Activated T-cell treated with anti-CD3 and anti-CD28 coated beads, Interleukin-2, amount 50 U/mL, for 24 hours (primary cell): ENCODE results near the gene RNPEPL1.

Experiments used
- DNase-seq: peaks from one replicate; pipeline ENCODE4 v3.0.0-alpha.2; 2020
- H3K27ac Mint-ChIP-seq: 2 replicates; pipeline ENCODE4 v1.8.0; 2020; ENCODE audit warnings: mild to moderate bottlenecking, mixed read lengths
- H3K27me3 Mint-ChIP-seq: 2 replicates; pipeline ENCODE4 v1.8.0; 2020; ENCODE audit warnings: mixed read lengths
- H3K36me3 Mint-ChIP-seq: 2 replicates; pipeline ENCODE4 v1.8.0; 2020; ENCODE audit warnings: low read depth, mixed read lengths
- H3K4me1 Mint-ChIP-seq: 2 replicates; pipeline ENCODE4 v1.8.0; 2020; ENCODE audit warnings: low read depth, mixed read lengths
- H3K4me3 Mint-ChIP-seq: 2 replicates; pipeline ENCODE4 v1.8.0; 2020; ENCODE audit warnings: mild to moderate bottlenecking, moderate library complexity, mixed read lengths
- H3K9me3 Mint-ChIP-seq: 2 replicates; pipeline ENCODE4 v1.8.0; 2020; ENCODE audit warnings: mixed read lengths

Gene RNPEPL1

DNA sequence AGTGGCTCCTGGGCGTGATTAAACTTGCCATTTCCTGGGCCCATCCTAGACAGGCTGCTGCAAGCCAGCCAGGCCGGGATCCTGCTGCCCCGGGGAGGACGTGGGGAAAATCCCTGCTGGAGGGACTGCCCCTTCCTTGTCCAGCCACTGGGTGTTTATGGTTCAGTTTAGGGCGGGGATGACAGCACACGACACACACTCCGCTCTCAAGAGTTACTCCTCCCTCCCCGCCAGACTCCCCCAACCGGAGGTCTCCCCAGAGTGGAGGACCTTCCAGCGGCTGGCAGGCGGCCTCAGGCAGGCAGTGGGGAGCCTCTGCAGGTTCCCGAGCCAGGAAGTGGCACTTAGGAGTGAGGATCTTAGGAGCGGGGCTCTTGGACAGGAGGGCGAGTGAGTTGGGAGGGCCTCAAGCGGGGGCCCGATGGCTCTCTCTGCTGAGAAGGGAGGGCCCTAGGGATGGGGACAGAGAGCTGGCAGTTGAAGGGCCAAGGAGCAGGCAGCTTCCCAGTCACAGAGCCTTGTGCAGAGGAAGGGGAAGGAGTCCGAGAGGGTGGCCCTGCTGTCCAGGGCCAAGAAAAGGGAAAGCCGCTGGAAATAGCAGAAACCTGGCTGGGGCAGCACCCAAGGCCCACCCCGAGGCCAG, 51.3 kb downstream of the RNPEPL1 start:
- DNase-seq, result peak; percentile 29
- Mint-ChIP-seq H3K36me3 (peaks cover 16% of the 10 kb centered on the region), H3K9me3 (peaks cover 4% of the 10 kb centered on the region), H3K4me3 (no peak overlapping the region), H3K4me1 (peaks cover 41% of the 10 kb centered on the region), H3K27me3 (no peaks in the 10 kb centered on the region), H3K27ac (no peak overlapping the region)

DNA sequence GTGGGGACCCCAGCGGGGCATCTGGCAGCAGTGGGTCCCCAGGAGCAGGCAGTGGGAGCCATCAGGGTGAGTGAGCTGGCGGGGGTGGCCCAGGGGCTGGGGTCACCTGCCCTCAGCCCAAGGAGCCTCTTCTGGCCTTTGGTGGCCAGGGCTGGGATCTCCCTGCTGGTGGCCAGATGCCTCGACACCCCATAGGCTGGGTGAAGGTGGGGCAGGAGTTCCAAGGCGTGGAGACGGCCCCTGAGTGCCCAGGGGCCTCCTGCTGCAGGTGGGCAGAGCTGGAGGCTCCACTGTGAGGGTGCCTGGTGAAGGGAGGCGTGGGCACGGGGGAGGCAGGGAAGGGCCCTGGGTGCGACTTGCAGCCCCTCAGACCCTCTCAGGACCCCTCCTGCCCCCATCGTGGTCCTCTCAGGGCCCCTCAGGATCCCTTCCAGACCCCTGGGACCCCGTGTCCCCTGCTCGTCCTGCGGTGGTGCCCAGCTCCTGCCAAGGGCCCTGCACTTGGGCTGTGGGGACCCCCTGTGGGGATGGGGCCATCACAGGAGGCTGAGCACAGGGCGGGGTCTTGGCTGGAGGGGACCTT, 52.0 kb downstream of the RNPEPL1 start:
- DNase-seq, result no peak
- peaks cover 48% of the 10 kb centered on the region for H3K4me1 Mint-ChIP-seq
- no peak overlapping the region for H3K27ac Mint-ChIP-seq
- H3K27me3 Mint-ChIP-seq, result no peaks in the 10 kb centered on the region
- H3K4me3 Mint-ChIP-seq, result no peak overlapping the region
- peaks cover 16% of the 10 kb centered on the region for H3K36me3 Mint-ChIP-seq
- peaks cover 4% of the 10 kb centered on the region for H3K9me3 Mint-ChIP-seq

DNA sequence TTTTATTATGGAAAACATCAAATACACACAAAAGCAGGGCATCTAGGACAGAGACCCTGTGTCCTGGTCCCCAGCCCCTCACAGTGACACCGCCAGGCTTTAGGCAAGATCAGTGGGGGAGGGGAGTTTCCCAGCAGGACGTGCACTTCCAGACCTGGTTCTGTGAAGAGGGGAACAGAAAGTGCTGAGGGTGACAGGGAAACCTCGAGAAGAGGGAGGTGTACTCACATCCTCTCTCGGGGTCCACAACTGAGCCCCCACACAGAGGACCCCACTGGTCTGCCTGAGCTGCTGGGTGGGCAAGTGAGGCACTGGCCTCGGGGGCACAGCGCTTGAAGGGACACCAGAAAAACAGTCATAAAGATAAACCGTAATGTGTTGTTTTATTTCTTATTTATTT, 52.6 kb downstream of the RNPEPL1 start:
- Mint-ChIP-seq H3K27ac (peak overlapping the region; percentile 18), H3K4me3 (no peak overlapping the region), H3K36me3 (peaks cover 15% of the 10 kb centered on the region), H3K9me3 (peaks cover 4% of the 10 kb centered on the region), H3K4me1 (peaks cover 51% of the 10 kb centered on the region), H3K27me3 (no peaks in the 10 kb centered on the region)
- peak; percentile 38 for DNase-seq

DNA sequence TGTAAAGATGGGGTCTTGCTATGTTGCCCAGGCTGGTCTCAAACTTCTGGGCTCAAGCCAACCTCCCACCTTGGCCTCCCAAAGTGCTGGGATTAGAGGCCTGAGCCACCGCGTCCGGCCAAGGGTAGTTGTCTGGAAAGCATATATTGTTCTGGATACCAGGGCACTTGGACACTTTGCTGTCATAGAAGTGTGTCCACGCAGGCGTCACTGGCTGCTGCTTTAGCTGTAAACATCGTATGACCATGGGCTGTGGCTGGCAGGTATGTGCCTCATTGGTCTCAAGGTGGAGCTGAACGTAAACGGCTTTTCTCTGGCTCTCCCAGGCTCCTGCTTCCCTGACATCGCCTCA, 53.8 kb downstream of the RNPEPL1 start:
- Mint-ChIP-seq H3K36me3 (peaks cover 14% of the 10 kb centered on the region), H3K9me3 (peaks cover 2% of the 10 kb centered on the region), H3K4me3 (peak overlapping the region; percentile 37), H3K4me1 (peaks cover 59% of the 10 kb centered on the region), H3K27ac (peak overlapping the region; percentile 89), H3K27me3 (no peaks in the 10 kb centered on the region)
- peak; percentile 52 for DNase-seq

DNA sequence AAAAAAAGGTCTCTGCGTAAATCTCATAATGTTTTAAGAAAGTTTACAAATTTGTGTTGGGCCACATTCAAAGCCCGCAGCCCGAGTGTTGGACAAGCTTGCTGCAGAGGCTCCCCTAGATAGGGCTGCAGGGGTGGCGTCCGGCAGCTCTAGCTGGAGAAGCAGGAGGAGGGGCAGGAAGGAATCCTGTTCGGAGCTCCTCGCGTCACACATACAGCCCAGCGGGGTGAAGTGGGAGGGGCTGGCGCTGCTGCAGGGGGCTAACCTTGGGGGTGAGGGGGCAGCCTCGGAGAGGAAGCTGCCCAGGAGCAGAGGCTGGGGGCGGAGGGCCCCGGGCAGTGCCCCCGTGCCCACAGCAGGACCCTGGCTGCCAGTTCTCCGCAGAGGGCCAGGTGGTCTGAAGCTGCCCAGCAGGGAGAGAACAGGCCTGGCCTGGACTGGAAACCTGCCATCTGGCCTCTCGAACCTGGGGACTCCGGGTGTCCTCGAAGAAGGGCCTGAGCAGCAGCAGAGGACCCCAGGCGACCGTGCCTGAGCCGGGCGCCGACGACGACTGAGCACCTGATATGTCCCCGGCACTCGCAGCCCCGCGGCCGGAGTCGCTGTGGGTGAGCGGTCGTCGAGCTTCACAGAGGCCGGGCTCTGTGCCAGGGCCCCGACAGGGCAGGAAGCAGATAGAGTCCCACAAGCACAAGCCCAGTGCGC, 54.4 kb downstream of the RNPEPL1 start:
- H3K4me1 Mint-ChIP-seq, result peaks cover 64% of the 10 kb centered on the region
- peak overlapping the region; percentile 89 for H3K27ac Mint-ChIP-seq
- H3K9me3 Mint-ChIP-seq, result peaks cover 2% of the 10 kb centered on the region
- H3K36me3 Mint-ChIP-seq, result peaks cover 11% of the 10 kb centered on the region
- H3K4me3 Mint-ChIP-seq, result peak overlapping the region; percentile 25
- H3K27me3 Mint-ChIP-seq, result no peaks in the 10 kb centered on the region
- peak; percentile 70 for DNase-seq

DNA sequence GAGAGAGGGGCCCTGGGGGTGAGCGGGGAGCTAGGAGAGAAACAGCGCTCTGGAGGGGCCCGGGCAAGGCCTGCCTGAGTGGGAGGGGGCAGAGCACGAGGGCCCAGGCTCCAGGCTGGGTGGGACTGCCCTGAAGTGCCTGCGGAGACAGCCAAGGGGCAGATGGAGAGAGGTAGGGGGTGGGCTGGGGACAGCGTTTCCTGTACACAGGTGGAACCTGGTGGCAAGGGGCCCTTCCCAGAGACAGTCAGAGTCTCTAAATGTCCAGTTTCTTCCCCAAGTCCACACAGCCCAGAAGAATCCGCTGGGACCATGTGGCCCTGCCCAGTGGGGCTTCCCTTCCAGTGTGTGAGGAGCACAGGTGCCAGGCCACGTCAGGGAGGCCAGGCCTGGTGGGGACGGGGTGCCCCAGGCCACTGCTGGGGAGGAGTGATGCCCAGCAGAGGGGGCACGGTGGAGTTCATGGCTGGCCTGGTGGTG, 55.3 kb downstream of the RNPEPL1 start:
- Mint-ChIP-seq H3K4me3 (no peak overlapping the region), H3K4me1 (peaks cover 69% of the 10 kb centered on the region)
- DNase-seq, result peak; percentile 54

DNA sequence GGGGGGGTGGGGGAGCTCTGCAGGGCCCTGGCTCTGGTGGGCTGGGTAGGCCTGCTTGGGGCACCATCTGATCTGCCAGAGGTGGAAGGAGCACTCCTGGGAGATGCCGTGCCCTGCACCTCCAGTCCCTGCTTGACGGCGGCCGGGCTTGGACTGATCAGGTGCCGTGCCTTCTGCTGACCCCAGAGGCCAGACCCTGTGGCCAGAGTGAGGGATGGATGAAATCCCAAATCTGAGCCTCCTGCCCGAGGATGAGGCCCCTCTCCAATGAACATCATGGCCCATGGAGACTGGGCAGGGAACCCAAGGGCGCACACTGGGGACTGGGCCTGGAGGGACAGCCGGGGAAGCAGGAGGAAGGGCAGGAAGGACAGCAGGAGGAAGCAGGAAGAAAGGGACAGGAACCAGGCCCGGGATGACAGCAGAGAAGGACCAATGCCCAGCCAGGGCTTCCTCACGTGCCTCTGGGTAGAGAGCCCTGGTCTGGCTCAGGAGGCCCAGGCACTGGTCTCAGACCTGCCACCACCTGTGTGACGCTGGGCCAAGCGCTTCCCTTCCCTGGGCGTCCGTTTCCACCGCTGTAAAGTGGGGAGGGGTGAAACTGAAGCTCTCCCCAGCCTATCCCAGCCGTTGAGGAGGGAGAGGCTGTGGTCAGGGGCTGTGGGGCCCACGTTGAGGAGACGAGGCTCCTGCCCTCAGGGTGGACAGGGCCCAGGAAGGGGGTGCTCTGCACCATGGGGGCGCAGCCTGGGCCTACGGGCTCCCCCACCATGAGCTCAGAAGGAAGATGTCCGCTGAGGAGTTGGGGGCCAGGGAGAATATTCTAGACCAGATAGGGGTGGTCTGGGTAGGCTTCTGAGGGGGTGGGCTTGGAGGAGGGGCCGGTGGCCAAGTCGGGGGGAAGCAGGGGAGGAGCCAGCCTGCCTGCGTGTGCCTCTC, 56.0 kb downstream of the RNPEPL1 start:
- peaks cover 66% of the 10 kb centered on the region for H3K4me1 Mint-ChIP-seq

More for the DNA sequence above, 55.3 kb downstream of the RNPEPL1 start:
- Mint-ChIP-seq H3K27me3 (no peaks in the 10 kb centered on the region), H3K27ac (no peak overlapping the region), H3K36me3 (peaks cover 8% of the 10 kb centered on the region), H3K9me3 (no peaks in the 10 kb centered on the region)

DNA sequence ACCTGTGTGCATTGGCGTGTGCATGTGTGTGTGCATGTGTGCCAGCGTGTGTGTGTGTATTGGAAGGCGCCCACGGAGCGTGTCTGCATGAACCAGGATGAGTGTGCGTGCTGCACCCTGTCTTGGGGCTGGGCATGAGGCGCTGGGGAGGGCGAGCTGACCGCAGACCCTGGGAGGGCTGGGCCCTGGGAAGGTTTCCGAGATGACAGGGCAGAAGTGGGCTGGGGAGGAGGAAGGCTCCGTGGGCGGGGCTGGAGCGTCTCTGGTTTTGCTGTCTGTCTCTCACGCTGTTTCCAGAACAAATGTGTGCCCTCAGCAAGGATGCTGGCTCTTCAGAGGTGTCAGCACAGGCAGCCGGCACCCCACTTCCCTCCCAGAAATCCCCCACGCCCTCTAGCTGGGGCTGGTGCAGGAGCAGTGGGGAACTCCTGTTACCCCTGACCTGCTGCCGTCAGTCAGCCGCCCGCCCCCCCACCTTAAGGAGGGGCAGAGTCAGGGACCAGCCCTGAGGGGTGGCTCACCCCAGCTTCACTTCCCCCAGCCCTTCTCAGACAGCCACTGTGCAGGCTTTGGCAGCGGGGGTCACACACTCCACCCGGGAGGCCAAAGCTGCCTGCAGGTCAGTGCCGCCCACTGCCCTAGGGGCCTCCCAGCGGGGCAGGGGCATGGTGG, 56.8 kb downstream of the RNPEPL1 start, which contains the start of gene GPR35:
TSS of gene GPR35 (plus strand) at position 531 of the 672 bp plus-strand sequence. CDS start 4,473 bp downstream, outside the sequence.
- Mint-ChIP-seq H3K27me3 (no peaks in the 10 kb centered on the region), H3K27ac (peak within 1 kb of the TSS; percentile 90), H3K4me3 (peak within 1 kb of the TSS; percentile 64), H3K4me1 (peaks cover 60% of the 10 kb centered on the region), H3K36me3 (peaks cover 2% of the 10 kb centered on the region), H3K9me3 (no peaks in the 10 kb centered on the region)
- peak; percentile 82 for DNase-seq

More for the DNA sequence above, 56.0 kb downstream of the RNPEPL1 start:
- Mint-ChIP-seq H3K27ac (peak overlapping the region; percentile 90), H3K27me3 (no peaks in the 10 kb centered on the region), H3K36me3 (peaks cover 2% of the 10 kb centered on the region), H3K9me3 (no peaks in the 10 kb centered on the region), H3K4me3 (peak overlapping the region; percentile 64)
- DNase-seq, result peak; percentile 51

DNA sequence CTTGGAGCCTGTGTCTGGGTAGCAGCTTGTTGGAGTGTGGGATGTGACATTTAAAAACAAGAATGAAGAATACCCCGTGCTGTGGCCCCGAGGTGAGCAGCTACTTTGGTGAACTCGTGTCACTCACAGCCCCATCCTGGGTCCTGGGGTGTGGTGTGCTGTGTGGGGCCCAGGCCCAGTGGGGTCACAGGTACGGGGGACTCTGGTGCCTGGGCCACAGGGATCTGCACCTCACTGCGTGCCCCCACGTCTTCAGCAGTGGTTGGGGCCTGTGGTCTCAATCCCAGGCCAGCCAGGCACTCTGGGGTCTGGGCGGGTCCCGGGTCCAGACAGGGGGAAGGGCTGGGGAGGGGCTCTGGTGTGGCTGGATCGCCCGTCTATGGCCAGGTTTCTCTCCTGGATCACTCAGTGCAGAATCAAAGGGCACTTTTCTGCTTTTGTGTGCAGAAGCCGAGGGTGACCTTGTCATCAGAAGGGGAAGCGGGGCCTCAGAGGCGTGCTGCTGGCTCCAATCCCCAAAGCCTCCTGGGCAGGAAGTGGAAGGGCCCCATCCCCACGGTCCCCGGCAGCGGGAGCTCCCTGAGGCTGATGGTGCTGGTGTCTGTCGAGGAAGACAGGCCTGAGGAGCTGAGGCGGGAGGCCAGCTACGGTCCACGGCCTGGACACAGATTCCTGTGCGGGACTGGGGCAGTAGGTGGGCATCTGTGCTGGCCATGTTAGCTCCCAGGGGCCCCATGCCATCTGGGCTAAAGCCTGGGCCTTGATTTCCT, 58.4 kb downstream of the RNPEPL1 start:
- no peaks in the 10 kb centered on the region for H3K27me3 Mint-ChIP-seq
- no peaks in the 10 kb centered on the region for H3K9me3 Mint-ChIP-seq
- H3K4me3 Mint-ChIP-seq, result peak overlapping the region; percentile 46
- peak; percentile 56 for DNase-seq
- peaks cover 4% of the 10 kb centered on the region for H3K36me3 Mint-ChIP-seq
- peak overlapping the region; percentile 88 for H3K27ac Mint-ChIP-seq
- H3K4me1 Mint-ChIP-seq, result peaks cover 50% of the 10 kb centered on the region

DNA sequence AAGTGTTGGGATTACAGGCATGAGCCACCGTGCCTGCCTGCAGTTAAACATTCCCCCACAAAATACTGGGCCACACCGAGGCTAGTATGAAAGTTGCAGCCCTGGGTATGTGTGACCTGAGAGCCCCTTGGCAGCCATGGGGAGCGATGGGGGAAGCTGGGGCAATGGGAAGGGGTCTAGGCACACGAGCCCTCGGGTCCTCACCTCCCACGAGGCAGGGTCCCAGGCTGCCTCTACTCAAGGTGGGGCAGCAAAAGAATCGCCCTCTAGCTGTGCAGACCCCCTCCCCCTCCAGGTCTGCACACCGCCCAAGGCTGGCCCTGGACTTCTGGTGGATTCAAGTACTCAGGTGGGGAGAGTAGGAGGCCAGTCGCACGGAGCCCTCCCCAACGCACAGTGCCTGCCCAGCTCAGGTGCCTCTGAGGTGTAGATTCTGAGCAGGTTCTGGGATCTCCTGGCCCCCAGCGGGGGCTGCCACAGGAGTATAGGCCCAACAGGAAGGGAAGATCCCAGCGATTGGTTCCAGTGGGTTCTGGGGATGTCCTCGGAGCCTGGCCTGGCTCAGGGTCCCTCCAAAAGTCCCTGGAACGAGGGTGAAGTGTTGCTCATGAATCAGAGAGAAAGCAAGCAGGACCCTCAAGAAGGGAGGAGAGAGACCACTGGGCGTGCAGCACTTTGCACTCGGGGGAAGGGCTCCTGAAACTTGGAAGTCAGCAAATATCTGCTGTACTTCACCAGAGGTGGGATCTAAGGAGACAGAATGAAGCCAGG, 59.6 kb downstream of the RNPEPL1 start:
- peak; percentile 23 for DNase-seq
- peaks cover 39% of the 10 kb centered on the region for H3K4me1 Mint-ChIP-seq
- H3K27me3 Mint-ChIP-seq, result no peaks in the 10 kb centered on the region
- no peak overlapping the region for H3K4me3 Mint-ChIP-seq
- peaks cover 4% of the 10 kb centered on the region for H3K36me3 Mint-ChIP-seq
- H3K27ac Mint-ChIP-seq, result no peak overlapping the region
- H3K9me3 Mint-ChIP-seq, result peaks cover under 1% of the 10 kb centered on the region

DNA sequence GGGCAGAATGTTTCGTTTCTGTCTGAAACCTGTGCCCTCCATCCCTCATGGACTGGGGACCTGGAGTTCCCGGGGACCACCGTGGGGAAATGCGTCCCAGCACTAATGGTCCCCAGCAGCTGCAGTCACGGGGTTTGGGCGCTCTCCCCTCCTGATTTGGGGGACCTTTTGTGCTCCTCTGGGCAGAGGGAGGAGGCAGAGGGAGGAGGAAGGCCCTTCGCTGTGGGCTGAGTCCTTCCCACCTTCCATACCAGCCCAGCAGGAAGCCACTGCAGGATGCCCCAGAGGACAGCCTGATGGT, 60.2 kb downstream of the RNPEPL1 start:
- Mint-ChIP-seq H3K4me1 (peaks cover 35% of the 10 kb centered on the region), H3K4me3 (no peak overlapping the region), H3K36me3 (peaks cover 6% of the 10 kb centered on the region), H3K27ac (no peak overlapping the region), H3K9me3 (peaks cover 6% of the 10 kb centered on the region), H3K27me3 (no peaks in the 10 kb centered on the region)
- peak; percentile 5 for DNase-seq

DNA sequence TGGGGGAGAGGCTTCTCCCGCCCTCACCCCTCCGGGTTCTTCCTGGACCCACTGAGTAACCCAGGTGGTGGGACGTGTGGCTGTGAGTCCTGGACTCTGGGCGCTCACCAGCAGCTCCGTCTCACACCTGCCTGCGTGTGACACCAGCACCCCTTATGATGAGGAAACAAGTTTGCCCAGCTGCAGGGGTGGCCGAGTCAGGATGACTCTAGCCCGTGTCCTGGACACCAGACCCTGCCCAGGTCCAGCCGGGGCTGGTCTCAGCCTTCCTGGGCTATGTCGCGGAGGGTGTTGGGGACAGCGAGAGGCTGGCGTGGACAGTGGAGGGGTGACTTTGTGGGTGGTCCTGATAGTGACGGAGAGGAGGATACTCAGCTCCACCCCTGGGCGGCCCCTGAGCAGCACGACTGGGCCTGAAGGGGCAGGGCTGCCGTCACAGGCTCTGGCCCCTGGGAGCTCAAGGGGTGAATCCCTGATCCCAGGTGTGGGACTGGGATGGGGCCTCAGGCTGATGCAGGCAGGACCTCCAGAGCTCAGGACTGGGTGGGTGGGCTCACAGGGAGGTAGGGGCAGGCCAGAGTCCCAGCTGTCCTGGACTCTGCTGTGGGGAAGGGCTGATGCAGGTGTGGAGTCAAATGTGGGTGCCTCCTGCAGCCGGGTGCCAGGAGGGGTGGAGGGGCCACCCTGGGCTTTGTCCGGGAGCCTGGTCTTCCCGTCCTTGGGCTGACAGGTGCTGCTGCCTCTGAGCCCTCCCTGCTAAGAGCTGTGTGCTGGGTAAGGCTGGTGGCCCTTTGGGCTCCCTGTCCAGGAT, 60.7 kb downstream of the RNPEPL1 start:
- DNase-seq, result peak; percentile 24
- Mint-ChIP-seq H3K4me1 (peaks cover 34% of the 10 kb centered on the region), H3K27ac (no peak overlapping the region), H3K4me3 (no peak overlapping the region), H3K36me3 (peaks cover 8% of the 10 kb centered on the region), H3K9me3 (peaks cover 10% of the 10 kb centered on the region), H3K27me3 (no peaks in the 10 kb centered on the region)
